Liver (tissue), 3 donors: ENCODE data around the gene HOXB4.

Source experiments
- CTCF ChIP-seq: fragments of 150-350 bp; IDR thresholded peaks from 2 replicates; pipeline ENCODE4 v1.5.1; 2017; ENCODE audit warnings: improper control_type of control experiment, low read depth, low read length; ENCODE audit not compliant: missing input control
- GABPA ChIP-seq, 2 donors: IDR thresholded peaks in 1 of 2; conservative IDR thresholded peaks in 1 of 2; 2 replicates each; pipeline ENCODE4 v1.6.1; 2016; ENCODE audit warnings: antibody characterized with exemption in 2 of 2, mild to moderate bottlenecking in 1 of 2, moderate library complexity in 1 of 2
- NR2F2 ChIP-seq: IDR thresholded peaks from 2 replicates; pipeline ENCODE4 v1.6.1; 2016; ENCODE audit warnings: antibody characterized with exemption
- SP1 ChIP-seq: IDR thresholded peaks from 2 replicates; pipeline ENCODE4 v1.6.1; 2018; ENCODE audit warnings: antibody characterized with exemption, mild to moderate bottlenecking
- donor health status: healthy.
- donor health status: healthy.

GRCh38 chr17:48617471-48618255 is 39.5 kb upstream of the HOXB4 start:
- no peak for TF ChIP-seq CTCF
- no peak for TF ChIP-seq SP1
- no peak for TF ChIP-seq GABPA (IDR thresholded peaks at IDR 0.05 in 1 of 2, conservative IDR thresholded peaks at IDR 0.05 in 1 of 2)
- TF ChIP-seq NR2F2: no peak
